Measurements from ENCODE around the gene PAAF1.
A peak's percentile ranks its signal among the peaks of the same experiment; 100 is the strongest.

PAAF1 gene

DNA sequence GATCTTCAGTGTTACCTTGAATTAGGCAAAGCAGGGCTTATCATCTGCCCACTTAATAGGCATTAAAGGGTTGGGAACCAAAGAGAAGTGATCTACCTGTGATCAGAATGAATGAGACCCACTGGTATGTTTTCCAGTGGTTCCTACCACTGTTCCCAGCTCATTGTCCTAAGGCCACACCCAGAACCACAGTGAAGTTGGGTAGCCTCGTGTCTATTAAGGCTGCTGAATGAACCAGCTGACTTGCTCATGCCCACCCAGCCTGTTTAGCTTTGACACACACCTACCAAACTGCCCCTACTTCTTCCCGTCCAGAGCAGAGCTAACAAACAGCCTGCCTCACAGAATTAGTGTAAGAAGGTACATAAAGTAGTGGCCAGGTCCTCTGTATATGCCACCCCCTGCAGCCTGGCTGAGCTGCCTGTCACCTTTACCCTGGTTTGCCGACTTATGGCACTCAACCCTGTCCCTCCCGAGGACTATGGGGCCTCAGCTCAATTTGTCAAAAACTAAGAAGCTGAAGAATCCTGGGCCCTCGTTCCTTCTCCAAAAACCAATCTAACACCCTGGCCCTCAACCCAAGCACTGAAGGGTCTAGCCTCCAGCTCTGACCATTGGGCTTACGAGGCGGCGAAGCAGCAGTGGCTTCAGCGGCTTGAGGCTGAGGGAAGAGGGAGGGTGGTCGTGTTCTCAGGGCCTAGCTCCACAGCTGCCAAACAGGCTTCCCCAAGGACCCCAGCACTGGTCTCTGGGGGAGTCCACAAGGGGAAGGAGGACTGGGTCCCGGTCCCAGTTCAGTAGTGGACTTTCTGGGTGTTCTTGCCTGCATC is 96.0 kb downstream of the PAAF1 start:
- no peak for DNase-seq (ENCODE audit: low spot score)

DNA sequence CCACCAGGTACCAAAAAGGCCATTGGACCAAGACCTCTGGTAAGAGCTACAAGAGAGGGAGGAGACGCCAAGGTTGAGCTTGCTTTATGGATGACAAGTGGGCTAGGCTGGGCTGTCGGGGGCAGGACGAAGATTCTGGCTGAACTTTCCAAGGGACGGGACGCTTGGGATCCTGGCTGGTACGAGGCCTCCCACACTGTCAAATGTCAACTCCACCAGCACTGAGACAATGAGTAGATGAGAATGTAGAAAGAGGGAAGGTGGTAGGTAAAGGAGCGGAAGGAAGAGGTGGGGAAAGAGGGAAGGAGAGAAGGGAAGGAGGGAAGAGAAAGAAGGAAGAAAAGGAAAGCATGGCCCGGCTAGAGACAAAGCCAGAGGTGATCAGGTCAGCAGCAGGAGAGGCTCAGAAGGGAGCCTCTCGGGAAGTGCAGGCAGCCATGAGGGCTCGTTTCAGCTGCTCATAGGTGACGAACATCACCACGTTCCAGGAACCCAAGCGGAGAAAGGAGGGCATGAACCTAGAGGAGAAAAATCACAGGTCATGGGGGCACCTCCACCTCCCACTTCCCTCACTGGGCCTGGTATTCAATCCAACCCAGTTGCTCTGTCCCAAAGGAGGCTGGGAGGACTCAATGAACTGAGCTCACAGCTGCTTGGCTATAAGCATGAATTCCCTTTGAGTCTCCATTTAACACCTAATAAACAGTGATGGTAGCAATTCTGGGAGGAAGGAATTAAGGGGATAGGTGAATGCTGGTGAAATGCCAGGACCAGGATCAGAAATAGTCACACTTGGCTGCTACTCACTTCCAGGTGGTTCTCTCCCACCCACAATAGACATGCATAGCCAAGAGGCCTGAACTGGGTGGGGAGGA is 98.0 kb downstream of the PAAF1 start:
- no peak for DNase-seq (ENCODE audit: low spot score)

DNA sequence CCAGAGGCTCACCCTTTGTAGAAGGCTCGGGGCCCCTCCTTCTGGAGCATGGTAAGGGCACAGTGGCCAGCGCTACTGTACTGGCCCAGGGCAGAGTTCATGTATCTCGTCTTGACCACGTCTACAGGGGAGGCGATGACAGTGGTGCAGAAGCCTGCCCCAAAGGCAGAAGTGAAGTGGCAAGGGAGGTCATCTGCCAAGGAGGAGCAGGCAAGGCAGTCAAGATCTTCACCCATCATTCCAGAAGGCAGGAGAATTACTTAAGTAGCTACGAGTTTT is 98.6 kb downstream of the PAAF1 start:
- no peak for DNase-seq (ENCODE audit: low spot score)

DNA sequence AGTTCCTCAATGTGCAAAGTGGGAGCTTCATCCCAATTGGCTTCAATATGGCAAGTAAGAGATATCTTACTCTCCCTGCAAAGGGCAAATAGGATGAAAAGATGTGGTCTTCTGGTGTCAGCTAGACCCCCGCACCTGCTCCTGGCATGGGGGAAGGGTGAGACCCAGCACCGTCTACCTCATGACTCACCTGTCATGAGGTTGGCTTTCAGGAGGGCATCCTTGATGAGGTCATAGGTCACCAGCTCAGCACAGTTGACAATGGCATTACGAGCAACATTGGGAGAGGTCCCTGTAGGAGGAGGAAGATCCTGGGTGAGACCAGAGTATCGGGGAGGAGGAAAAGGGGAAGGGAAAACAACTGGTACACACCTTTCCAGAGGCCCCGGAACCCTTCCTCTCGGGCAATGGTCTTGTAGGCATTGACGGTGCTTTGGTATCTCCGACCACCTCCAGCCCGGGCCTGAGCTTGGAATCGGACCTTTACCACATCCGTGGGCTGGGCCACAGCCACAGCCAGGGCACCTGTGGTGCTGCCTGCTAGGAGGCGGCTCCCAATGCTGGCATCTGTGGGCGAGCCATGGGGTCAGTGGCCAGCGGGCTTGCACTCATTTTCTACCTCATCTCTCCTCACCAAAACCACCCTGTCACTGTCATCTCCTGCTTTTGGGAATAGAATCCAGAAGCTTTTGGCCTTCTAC is 99.8 kb downstream of the PAAF1 start:
- no peak for DNase-seq (ENCODE audit: low spot score)

DNA sequence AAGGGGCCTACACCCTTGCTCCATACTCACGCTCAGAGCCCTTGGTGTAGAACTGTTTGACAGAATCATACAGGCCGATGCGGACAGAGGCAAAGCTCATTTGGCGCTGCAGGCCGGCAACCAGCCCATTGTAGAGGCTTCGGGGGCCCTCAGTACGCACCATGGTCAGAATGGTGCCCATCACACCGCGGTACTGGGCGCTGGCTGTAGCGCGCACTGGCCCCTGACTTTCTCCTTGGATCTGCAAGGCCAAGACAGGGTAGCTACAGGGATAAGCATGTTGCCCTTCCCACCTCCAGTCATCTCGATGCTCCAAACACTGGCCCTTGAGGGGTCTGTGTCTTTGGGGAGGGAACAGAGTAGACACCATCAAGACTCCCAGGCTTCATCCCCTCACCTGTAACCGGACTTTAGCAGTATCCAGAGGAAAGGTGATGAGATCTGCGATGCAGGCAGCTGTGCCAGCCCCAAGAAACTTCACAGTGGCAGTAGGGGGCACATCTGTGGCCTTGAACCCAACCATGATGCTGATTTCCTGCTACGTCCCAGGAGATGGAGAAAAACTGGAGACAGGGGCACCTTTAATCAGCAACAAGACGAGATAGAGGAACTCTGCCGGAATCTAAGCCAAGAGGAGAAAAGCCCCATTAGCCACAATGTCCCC is 101.2 kb downstream of the PAAF1 start:
- no peak for DNase-seq (ENCODE audit: low spot score)

DNA sequence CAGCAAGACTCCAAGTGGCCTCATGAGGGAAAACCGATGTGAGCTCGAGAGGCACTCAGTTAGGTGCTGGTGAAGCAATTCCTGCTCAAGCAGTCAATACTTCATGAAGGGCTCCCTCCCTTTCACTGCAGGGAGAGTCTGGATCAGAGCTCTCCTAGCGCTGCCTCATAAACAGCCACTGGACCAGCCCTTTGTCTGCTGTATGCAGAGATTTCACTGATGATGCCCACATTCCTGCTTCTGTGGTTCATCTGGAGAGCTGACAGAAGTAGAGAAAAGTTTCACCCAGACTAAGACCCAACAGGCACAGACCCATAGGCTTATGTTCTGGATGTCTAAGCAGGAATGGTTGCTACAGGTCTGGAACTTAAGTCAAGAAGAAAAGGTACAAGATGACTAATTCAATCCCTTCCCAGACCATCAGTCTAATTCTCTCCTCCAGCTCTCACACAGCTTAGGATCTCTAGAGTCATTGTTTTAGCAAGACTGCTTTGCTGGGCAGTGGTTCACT is 101.8 kb downstream of the PAAF1 start:
- DNase-seq (ENCODE audit: low spot score): peak; percentile 59

DNA sequence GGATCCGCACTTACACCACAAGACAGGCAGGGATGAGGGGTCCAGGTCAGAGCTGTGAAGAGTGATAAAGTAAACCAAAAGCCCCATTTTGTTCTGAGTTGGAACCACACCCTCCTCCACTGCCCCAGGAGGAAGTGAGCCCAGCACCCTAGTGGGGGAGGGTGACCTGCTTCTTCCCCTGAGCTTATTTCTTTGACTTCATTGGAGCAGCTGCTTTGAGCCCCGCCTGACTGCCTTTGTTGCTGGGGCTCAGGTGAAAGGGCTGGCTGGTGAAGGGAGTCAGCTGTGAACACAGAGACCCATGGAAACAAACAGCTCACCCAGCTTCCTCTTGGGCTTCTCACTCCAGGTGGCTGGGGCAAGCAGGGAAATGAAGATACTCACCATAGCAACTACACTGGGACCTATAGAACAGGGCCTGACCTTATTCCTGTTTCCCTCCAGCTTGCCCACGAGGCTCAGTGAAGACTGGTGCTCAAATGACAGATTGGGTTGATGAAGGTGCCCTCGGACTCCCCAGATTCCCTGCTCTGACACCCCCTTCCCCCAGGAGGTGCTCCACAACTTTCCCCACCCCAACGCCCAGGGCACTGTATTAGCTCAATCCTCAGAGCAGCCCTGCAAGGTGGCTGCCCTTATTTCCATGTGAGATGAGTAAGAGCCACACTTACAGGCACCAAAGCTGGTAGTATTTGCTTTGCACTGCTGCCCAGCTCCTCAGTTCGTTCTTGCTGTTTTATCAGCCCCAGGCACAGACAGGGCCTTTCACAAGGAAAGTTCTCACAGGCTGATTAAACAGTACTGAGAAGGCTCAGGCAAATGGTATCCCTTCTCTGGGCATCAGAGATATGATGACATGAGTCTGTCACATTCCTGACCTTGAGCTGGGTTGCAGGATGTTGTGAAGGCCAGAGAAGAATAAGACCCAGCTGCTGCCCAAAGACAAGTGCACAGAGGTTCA is 103.5 kb downstream of the PAAF1 start:
- DNase-seq (ENCODE audit: low spot score): no peak

All from AG20443 (cell line).